ENCODE measurements around the gene MEIOC. TPM values are rescaled to one million over a fixed set of nuclear protein-coding genes. Genes with fewer than 3 reads are reported as not detected.

Gene MEIOC
- total and polyA plus RNA-seq, 12 donors: 0.03 to 0.40 (median 0.15) TPM; not detected in 8

- Histone ChIP-seq H3K4me1 (peaks cover 0 to 20% (median 15%) of the 10 kb centered on the region in 9 donors), H3K27me3 (peaks cover 0 to 12% (median 0%) of the 10 kb centered on the region in 7 donors), H3K36me3 (peaks cover 0 to 2% (median 0%) of the 10 kb centered on the region in 9 donors), H3K9me3 (no peaks in the 10 kb centered on the region), H3K27ac (peak within 1 kb of the TSS; percentile 1 to 85 (median 74)), H3K4me3 (peak within 1 kb of the TSS; percentile 58 to 93 (median 79))
- DNase-seq (peak; percentile 53 to 92), ATAC-seq (peak; percentile 77 to 95 (median 89))
- TF ChIP-seq, protein P1, sequence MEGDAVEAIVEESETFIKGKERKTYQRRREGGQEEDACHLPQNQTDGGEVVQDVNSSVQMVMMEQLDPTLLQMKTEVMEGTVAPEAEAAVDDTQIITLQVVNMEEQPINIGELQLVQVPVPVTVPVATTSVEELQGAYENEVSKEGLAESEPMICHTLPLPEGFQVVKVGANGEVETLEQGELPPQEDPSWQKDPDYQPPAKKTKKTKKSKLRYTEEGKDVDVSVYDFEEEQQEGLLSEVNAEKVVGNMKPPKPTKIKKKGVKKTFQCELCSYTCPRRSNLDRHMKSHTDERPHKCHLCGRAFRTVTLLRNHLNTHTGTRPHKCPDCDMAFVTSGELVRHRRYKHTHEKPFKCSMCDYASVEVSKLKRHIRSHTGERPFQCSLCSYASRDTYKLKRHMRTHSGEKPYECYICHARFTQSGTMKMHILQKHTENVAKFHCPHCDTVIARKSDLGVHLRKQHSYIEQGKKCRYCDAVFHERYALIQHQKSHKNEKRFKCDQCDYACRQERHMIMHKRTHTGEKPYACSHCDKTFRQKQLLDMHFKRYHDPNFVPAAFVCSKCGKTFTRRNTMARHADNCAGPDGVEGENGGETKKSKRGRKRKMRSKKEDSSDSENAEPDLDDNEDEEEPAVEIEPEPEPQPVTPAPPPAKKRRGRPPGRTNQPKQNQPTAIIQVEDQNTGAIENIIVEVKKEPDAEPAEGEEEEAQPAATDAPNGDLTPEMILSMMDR (IDR thresholded peaks at IDR 0.05): no peak
- intact Hi-C loops (cut with DNase I): loop anchor here in 1 of 10 donors (1.0 kb wide), 1 partner anchor 19 kb away; the partner anchor contains the start of gene CCDC43
- WGBS, 2 donors: 0% methylated on average over 52 of the region's 52 CpGs
Measured at GRCh38 chr17:44708401-44709263, 52.4 kb downstream of the MEIOC start, which contains the start of gene DBF4B. TSS of gene DBF4B (plus strand) at chr17:44708665. CDS start at chr17:44708821, 156 bp downstream.

- Histone ChIP-seq H3K9me3 (no peaks in the 10 kb centered on the region), H3K4me3 (no peak overlapping the region), H3K27ac (no peak overlapping the region), H3K27me3 (no peaks in the 10 kb centered on the region), H3K36me3 (peaks cover 0 to 45% (median 0%) of the 10 kb centered on the region in 9 donors), H3K4me1 (no peaks in the 10 kb centered on the region)
- DNase-seq (no peak), ATAC-seq (no peak)
- TF ChIP-seq, protein P1 (IDR thresholded peaks at IDR 0.05): no peak
- 92 to 96% methylated on average over 1 of the region's 1 CpG for WGBS, 2 donors
- intact Hi-C loops (cut with DNase I): no loop called here
Measured at GRCh38 chr17:44719444-44719843, 63.2 kb downstream of the MEIOC start.

DNA sequence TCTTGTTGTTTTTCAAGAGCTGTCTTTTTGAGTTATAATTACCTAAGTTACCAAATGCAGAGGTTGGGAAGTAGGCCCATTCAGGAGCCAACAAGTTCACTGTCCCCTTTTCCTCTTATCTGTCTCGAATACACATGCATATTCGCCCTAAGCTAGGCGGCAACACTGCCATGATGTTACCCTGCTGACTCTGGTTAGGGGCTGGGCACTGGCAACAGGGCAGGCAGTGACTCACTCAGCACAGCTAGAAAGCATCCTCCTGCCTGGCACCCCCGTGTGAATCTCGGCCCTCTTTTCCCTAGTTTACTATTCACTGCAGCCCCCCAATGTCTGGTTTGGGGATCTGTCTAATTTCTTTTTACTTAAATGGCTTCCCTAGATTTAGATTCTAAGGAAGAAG is 66.0 kb downstream of the MEIOC start:
- TF ChIP-seq, protein P1 (IDR thresholded peaks at IDR 0.05): no peak
- H3K27ac ChIP-seq: no peak overlapping the region
- no peak for ATAC-seq
- intact Hi-C loops (cut with DNase I): no loop called here
- WGBS, 2 donors: 87 to 90% methylated on average over 5 of the region's 5 CpGs
- H3K4me1 ChIP-seq: no peaks in the 10 kb centered on the region
- no peak overlapping the region for H3K4me3 ChIP-seq
- no peaks in the 10 kb centered on the region for H3K9me3 ChIP-seq
- H3K27me3 ChIP-seq: no peaks in the 10 kb centered on the region
- no peak for DNase-seq
- H3K36me3 ChIP-seq: peaks cover 0 to 53% (median 0%) of the 10 kb centered on the region in 9 donors

Other genes starting within 250 kb of the MEIOC start
- 10 to 100 TPM; 19.3 to 25.1 (median 22.0) TPM for gene GPATCH8, start 153.1 kb upstream of the MEIOC start, total RNA-seq
- 10 to 100 TPM in 1 of 2 donors, 1 to 10 TPM in 1; 5.8 to 23.3 TPM for gene GPATCH8, start 153.1 kb upstream of the MEIOC start, polyA plus RNA-seq
- gene FZD2, start 99.0 kb upstream of the MEIOC start, total RNA-seq: 1 to 10 TPM in 9 of 10 donors, under 1 TPM in 1; 0.92 to 6.9 (median 4.0) TPM
- 1 to 10 TPM; 2.9 to 3.0 TPM for gene FZD2, start 99.0 kb upstream of the MEIOC start, polyA plus RNA-seq
- 10 to 100 TPM; 24.2 to 35.3 (median 30.9) TPM for gene CCDC43, start 33.3 kb downstream of the MEIOC start, total RNA-seq
- gene CCDC43, start 33.3 kb downstream of the MEIOC start, polyA plus RNA-seq: 10 to 100 TPM; 14.4 to 19.8 TPM
- gene DBF4B, start 52.2 kb downstream of the MEIOC start, total RNA-seq: 1 to 10 TPM; 2.9 to 5.5 (median 4.0) TPM
- 1 to 10 TPM; 2.2 to 8.0 TPM for gene DBF4B, start 52.2 kb downstream of the MEIOC start, polyA plus RNA-seq
- gene ADAM11, start 102.5 kb downstream of the MEIOC start, total RNA-seq: 10 to 100 TPM in 4 of 10 donors, 1 to 10 TPM in 6; 3.2 to 18.3 (median 7.8) TPM
- gene ADAM11, start 102.5 kb downstream of the MEIOC start, polyA plus RNA-seq: 10 to 100 TPM in 1 of 2 donors, under 1 TPM in 1; 0.75 to 13.0 TPM
- 10 to 100 TPM; 13.9 to 41.5 (median 23.8) TPM for gene GJC1, start 173.8 kb downstream of the MEIOC start, total RNA-seq
- gene GJC1, start 173.8 kb downstream of the MEIOC start, polyA plus RNA-seq: 10 to 100 TPM; 10.9 to 17.0 TPM
- 10 to 100 TPM in 4 of 10 donors, 1 to 10 TPM in 6; 4.7 to 26.6 (median 8.1) TPM for gene HIGD1B, start 191.4 kb downstream of the MEIOC start, total RNA-seq
- gene HIGD1B, start 191.4 kb downstream of the MEIOC start, polyA plus RNA-seq: 10 to 100 TPM; 24.3 to 61.9 TPM
- gene EFTUD2, start 243.0 kb downstream of the MEIOC start, total RNA-seq: 10 to 100 TPM; 52.3 to 78.2 (median 62.9) TPM
- 10 to 100 TPM; 21.6 to 54.5 TPM for gene EFTUD2, start 243.0 kb downstream of the MEIOC start, polyA plus RNA-seq

All from heart right ventricle (tissue), 16 donors.